DOHH2 (cell line): Measurements from ENCODE around the gene SLC9B2.

Source experiments
- H3F3A ChIP-seq: fragments of 200-600 bp; sonication (generic), shearing (Covaris generic); 2 replicates; pipeline ENCODE4 v1.6.0; 2016; ENCODE audit warnings: antibody characterized with exemption, mild to moderate bottlenecking; ENCODE audit not compliant: control insufficient read depth, insufficient read depth
- H3K27ac ChIP-seq: fragments of 200-600 bp; sonication (generic); 2 replicates; pipeline ENCODE4 v1.5.1; 2014; ENCODE audit warnings: low read depth, mild to moderate bottlenecking, low read length, moderate library complexity
- H3K27me3 ChIP-seq: fragments of 200-600 bp; sonication (generic); 2 replicates; pipeline ENCODE4 v1.6.1; 2014; ENCODE audit warnings: mild to moderate bottlenecking, low read length, mixed read lengths; ENCODE audit not compliant: control insufficient read depth
- H3K36me3 ChIP-seq: fragments of 200-600 bp; sonication (generic); 2 replicates; pipeline ENCODE4 v1.6.1; 2014; ENCODE audit warnings: mild to moderate bottlenecking, low read length, moderate library complexity, mixed read lengths; ENCODE audit not compliant: control insufficient read depth
- H3K4me1 ChIP-seq: fragments of 200-600 bp; sonication (generic); 2 replicates; pipeline ENCODE4 v1.6.1; 2014; ENCODE audit warnings: mild to moderate bottlenecking, low read length, mixed read lengths; ENCODE audit not compliant: control insufficient read depth
- H3K4me2 ChIP-seq: fragments of 200-600 bp; sonication (generic); 2 replicates; pipeline ENCODE4 v1.6.0; 2014; ENCODE audit warnings: mild to moderate bottlenecking, low read length, moderate library complexity
- H3K4me3 ChIP-seq: fragments of 200-600 bp; sonication (generic); 2 replicates; pipeline ENCODE4 v1.5.1; 2014; ENCODE audit warnings: mild to moderate bottlenecking, low read length, mixed read lengths
- H3K79me2 ChIP-seq: fragments of 200-600 bp; sonication (generic); 2 replicates; pipeline ENCODE4 v1.6.1; 2014; ENCODE audit warnings: mild to moderate bottlenecking, low read length, mixed read lengths; ENCODE audit not compliant: control insufficient read depth
- H3K9me2 ChIP-seq: fragments of 200-600 bp; sonication (generic); replicated peaks from 2 replicates; pipeline ENCODE4 v1.6.1; 2014; ENCODE audit warnings: mild to moderate bottlenecking, low read length, mixed read lengths; ENCODE audit not compliant: control insufficient read depth
- H3K9me3 ChIP-seq: fragments of 200-600 bp; sonication (generic); 2 replicates; pipeline ENCODE4 v1.6.1; 2014; ENCODE audit warnings: antibody characterized with exemption, low read length, mixed read lengths; ENCODE audit not compliant: control insufficient read depth, insufficient read depth
- H4K20me1 ChIP-seq: fragments of 200-600 bp; sonication (generic); 2 replicates; pipeline ENCODE4 v1.6.0; 2014; ENCODE audit warnings: low read depth, mild to moderate bottlenecking, antibody characterized with exemption, low read length, moderate library complexity; ENCODE audit not compliant: control insufficient read depth, insufficient read depth
- EZH2phosphoT487 ChIP-seq: fragments of 200-600 bp; sonication (generic); IDR thresholded peaks from 2 replicates; pipeline ENCODE4 v1.6.1; 2017; ENCODE audit warnings: borderline replicate concordance, mild to moderate bottlenecking, antibody characterized with exemption, low read length, moderate library complexity, mixed read lengths
- TF ChIP-seq, protein P1 (sequence below): fragments of 200-600 bp; sonication (generic); IDR thresholded peaks from one replicate; pipeline ENCODE4 v1.5.1; 2014; ENCODE audit warnings: antibody characterized with exemption, mild to moderate bottlenecking, low read depth, low read length; ENCODE audit not compliant: poor library complexity, severe bottlenecking

SLC9B2 gene

DNA sequence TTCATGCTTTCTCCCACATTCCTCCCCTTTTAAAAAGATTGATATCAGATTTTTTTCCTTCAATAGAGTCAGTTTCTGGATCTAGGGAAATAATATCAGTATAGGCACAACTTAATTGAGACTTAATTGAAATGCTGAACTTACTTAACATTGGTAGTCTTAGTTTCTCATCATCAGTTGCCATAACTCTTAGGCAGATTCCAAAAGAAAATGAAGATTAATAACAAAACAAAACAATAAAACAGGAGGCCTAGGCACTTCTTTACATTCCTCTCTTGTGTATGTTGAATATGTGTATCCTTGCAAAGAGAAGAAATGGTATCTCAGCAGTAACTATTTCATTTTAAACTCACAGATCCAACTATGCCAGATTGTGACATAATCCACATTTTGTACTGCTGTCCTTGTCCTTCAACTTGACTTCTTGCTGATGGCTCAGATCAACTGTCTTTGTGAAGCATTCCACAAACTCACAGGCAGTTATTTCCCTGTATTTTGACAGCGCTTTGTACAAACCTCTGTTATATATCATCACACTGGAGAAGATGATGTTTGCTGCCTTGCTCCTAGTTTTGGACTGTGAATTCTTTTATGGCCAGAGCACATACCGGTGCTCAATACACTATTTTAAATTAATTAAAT, 9.1 kb upstream of the SLC9B2 start:
- no peak for TF ChIP-seq EZH2phosphoT487
- TF ChIP-seq, protein P1, sequence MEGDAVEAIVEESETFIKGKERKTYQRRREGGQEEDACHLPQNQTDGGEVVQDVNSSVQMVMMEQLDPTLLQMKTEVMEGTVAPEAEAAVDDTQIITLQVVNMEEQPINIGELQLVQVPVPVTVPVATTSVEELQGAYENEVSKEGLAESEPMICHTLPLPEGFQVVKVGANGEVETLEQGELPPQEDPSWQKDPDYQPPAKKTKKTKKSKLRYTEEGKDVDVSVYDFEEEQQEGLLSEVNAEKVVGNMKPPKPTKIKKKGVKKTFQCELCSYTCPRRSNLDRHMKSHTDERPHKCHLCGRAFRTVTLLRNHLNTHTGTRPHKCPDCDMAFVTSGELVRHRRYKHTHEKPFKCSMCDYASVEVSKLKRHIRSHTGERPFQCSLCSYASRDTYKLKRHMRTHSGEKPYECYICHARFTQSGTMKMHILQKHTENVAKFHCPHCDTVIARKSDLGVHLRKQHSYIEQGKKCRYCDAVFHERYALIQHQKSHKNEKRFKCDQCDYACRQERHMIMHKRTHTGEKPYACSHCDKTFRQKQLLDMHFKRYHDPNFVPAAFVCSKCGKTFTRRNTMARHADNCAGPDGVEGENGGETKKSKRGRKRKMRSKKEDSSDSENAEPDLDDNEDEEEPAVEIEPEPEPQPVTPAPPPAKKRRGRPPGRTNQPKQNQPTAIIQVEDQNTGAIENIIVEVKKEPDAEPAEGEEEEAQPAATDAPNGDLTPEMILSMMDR, result no peak
- H3F3A ChIP-seq, result no peaks in the 10 kb centered on the region
- H3K79me2 ChIP-seq, result no peaks in the 10 kb centered on the region
- H3K27me3 ChIP-seq, result no peaks in the 10 kb centered on the region
- H3K36me3 ChIP-seq, result peaks cover 20% of the 10 kb centered on the region
- H3K27ac ChIP-seq, result no peak overlapping the region
- H3K4me1 ChIP-seq, result no peaks in the 10 kb centered on the region
- H3K4me2 ChIP-seq, result no peak overlapping the region
- H3K4me3 ChIP-seq, result no peak overlapping the region
- H4K20me1 ChIP-seq, result no peaks in the 10 kb centered on the region
- no peaks in the 10 kb centered on the region for H3K9me3 ChIP-seq
- no peaks in the 10 kb centered on the region for H3K9me2 ChIP-seq

DNA sequence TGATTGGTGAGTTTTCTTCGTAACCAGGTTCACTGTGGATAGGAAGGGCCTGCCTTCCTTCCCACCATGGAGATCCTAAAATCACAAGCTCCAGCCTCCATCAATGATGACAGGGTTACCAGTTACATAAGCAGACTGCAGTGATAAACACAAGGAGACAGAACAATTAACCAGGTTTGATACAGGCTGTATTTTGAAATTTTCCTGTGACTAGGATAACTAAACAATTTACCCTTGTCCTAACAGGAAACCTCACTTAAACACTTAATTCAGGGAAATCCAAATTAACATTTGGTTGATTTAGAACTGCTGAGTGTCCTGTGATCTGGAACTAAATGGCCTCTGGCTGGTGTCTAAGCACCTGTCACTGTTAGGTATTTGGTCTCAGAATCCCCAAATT, 3.1 kb upstream of the SLC9B2 start:
- Histone ChIP-seq H3K79me2 (peaks cover 26% of the 10 kb centered on the region), H3K4me1 (peaks cover 36% of the 10 kb centered on the region), H3K27ac (no peak overlapping the region), H3F3A (peaks cover 16% of the 10 kb centered on the region), H3K9me2 (no peaks in the 10 kb centered on the region), H3K9me3 (no peaks in the 10 kb centered on the region), H4K20me1 (no peaks in the 10 kb centered on the region), H3K4me2 (no peak overlapping the region), H3K4me3 (no peak overlapping the region), H3K27me3 (no peaks in the 10 kb centered on the region), H3K36me3 (peaks cover 15% of the 10 kb centered on the region)
- TF ChIP-seq, protein P1, result no peak
- no peak for TF ChIP-seq EZH2phosphoT487

DNA sequence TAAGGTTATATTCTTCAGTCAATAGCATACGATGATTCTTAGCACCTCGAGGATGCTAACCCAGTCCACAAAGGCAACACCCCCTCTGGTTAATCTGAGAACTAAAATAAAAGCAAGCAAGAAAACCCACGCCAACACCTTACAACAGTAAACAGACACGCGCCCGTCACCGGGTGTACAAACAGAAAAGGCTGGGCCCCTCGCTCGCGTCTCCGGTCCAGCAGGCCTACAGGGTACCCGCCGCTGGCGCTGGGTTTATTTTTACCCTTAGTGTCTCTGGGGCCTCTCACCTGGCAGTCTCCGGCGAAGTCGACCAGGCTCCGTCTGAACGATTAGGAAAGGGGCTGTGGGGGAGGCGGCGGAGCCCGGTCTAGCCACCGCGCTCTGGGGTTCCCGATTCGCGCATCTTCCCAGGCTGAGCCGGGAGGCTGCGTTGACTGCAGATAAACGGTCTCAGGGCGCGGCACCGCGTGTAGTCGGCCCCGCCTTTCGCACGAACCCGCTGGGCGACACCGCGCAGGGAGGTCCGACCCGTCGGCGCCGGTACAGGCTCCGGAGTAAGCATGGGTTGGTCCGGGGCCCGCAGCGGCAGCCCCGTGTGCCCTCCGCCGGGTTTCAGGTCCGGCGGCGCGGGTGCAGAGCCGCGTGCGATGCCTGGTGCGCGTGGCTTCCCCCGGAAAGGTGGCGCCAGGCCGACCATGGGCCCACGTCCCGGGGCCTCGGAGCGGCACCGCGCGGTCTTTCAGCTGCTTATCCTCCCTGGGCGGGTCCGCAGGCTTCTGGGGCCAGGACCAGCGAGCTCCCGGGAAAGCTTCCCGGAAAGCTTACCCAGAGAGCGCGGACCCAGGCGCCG, 441 bp downstream of the SLC9B2 start:
- Histone ChIP-seq H3K9me2 (no peaks in the 10 kb centered on the region), H3K4me1 (peaks cover 51% of the 10 kb centered on the region), H3K27me3 (no peaks in the 10 kb centered on the region), H3K27ac (peak overlapping the region; percentile 74), H3F3A (peaks cover 16% of the 10 kb centered on the region), H3K4me3 (peak overlapping the region; percentile 94), H3K9me3 (no peaks in the 10 kb centered on the region), H3K79me2 (peaks cover 58% of the 10 kb centered on the region), H3K4me2 (peak overlapping the region; percentile 83), H4K20me1 (no peaks in the 10 kb centered on the region), H3K36me3 (peaks cover 39% of the 10 kb centered on the region)
- TF ChIP-seq, protein P1, result no peak
- TF ChIP-seq EZH2phosphoT487, result no peak
